K562 (cell line): Measurements from ENCODE around the gene SORCS2. TPM values are rescaled to one million over a fixed set of nuclear protein-coding genes. Genes with fewer than 3 reads are reported as not detected.

ENCODE experiments used
- ATAC-seq: fragments of 200-7000 bp; cut with Tn5 transposase; 3 replicates; pipeline ENCODE4 v1.9.1; 2020; ENCODE audit warnings: moderate library complexity
- BruUV-seq: library from RNA; stranded (reverse); fragments of 400-500 nt; replicated peaks from 2 replicates; lab custom pipeline; 2021; lab: Mats Ljungman, UMichigan
- CTCF ChIA-PET: fragments of 300-600 bp; formaldehyde crosslinking; extraction: SDS; loops from one replicate; lab custom pipeline; 2021; ENCODE audit warnings: low intra/inter-chr PET ratio; lab: Yijun Ruan, JAX
- POLR2A ChIA-PET: fragments of 300-600, 350-650 bp; sonication (Branson Sonifier 250); formaldehyde crosslinking; extraction: SDS; loops from one replicate; lab custom pipeline; 2021; ENCODE audit warnings: antibody characterized with exemption, inconsistent platforms; lab: Yijun Ruan, JAX
- DNase-seq, 4 experiments: peaks; one replicate each; pipeline versions ENCODE4 v3.0.0 to v3.0.0-alpha.2; 2011 to 2018; ENCODE audit warnings: low spot score in 3 of 4, mixed read lengths in 3 of 4; ENCODE audit errors: extremely low read depth in 1 of 4
- FAIRE-seq: peaks from 2 replicates; lab custom pipeline; 2011; peaks lifted over from hg19 to GRCh38; lab: Jason Lieb, UNC
- H2AFZ ChIP-seq: 2 replicates; pipeline ENCODE4 v1.6.0; 2011; ENCODE audit warnings: low read depth, low read length, control low read depth, inconsistent platforms
- H3K27ac ChIP-seq: fragments of 200-600 bp; 3 replicates; pipeline ENCODE4 v1.8.0; 2011; ENCODE audit warnings: low read depth, mild to moderate bottlenecking, control low read depth, inconsistent platforms, low read length, moderate library complexity, mixed read lengths; ENCODE audit errors: extremely low read depth
- H3K27me3 ChIP-seq, 2 experiments: fragments of 300-600 bp in 1 of 2; 2 replicates in 1 of 2; 3 replicates in 1 of 2; pipeline versions ENCODE4 v1.6.0 to v1.8.0; 2011; ENCODE audit warnings: inconsistent platforms in 2 of 2, low read length in 2 of 2, mild to moderate bottlenecking in 1 of 2, mixed read lengths in 1 of 2, moderate library complexity in 1 of 2; ENCODE audit not compliant: control insufficient read depth in 2 of 2, insufficient read depth in 2 of 2
- H3K36me3 ChIP-seq: fragments of 300-600 bp; 3 replicates; pipeline ENCODE4 v1.8.0; 2011; ENCODE audit warnings: mild to moderate bottlenecking, low read length, inconsistent platforms; ENCODE audit not compliant: control insufficient read depth, insufficient read depth
- H3K4me1 ChIP-seq, 2 experiments: fragments of 200-600 bp in 1 of 2; replicated peaks in 1 of 2; 2 replicates in 1 of 2; 3 replicates in 1 of 2; pipeline versions ENCODE4 v1.5.1 to v1.8.0; 2011; ENCODE audit warnings: inconsistent platforms in 2 of 2, low read length in 2 of 2, mild to moderate bottlenecking in 1 of 2, mixed read lengths in 1 of 2, moderate library complexity in 1 of 2; ENCODE audit not compliant: control insufficient read depth in 2 of 2, insufficient read depth in 2 of 2
- H3K4me2 ChIP-seq: 2 replicates; pipeline ENCODE4 v1.6.1; 2011; ENCODE audit warnings: low read length, control low read depth, inconsistent platforms, mixed read lengths; ENCODE audit not compliant: insufficient read depth
- H3K4me3 ChIP-seq: fragments of 200-600 bp; sonication (generic), shearing (Covaris generic); 2 replicates; pipeline ENCODE4 v1.5.1; 2016; ENCODE audit warnings: control low read depth, inconsistent platforms
- H3K79me2 ChIP-seq: fragments of 200-600 bp; 3 replicates; pipeline ENCODE4 v1.8.0; 2011; ENCODE audit warnings: low read length, inconsistent platforms; ENCODE audit not compliant: control insufficient read depth, insufficient read depth
- H3K9ac ChIP-seq, 2 experiments: 2 replicates each; pipeline versions ENCODE4 v1.6.0 to v1.6.1; 2011; ENCODE audit warnings: low read depth in 2 of 2, low read length in 2 of 2, control low read depth in 1 of 2, inconsistent platforms in 1 of 2, mild to moderate bottlenecking in 1 of 2, mixed read lengths in 1 of 2; ENCODE audit not compliant: insufficient read depth in 1 of 2
- H3K9me1 ChIP-seq: one replicate; pipeline ENCODE4 v1.6.0; 2011; ENCODE audit warnings: inconsistent platforms, mild to moderate bottlenecking, low read length, moderate library complexity; ENCODE audit not compliant: control insufficient read depth, insufficient read depth
- H3K9me3 ChIP-seq: replicated peaks from 2 replicates; pipeline ENCODE4 v1.5.1; 2011; ENCODE audit warnings: low read depth, low read length, inconsistent platforms; ENCODE audit not compliant: control insufficient read depth, insufficient read depth
- H4K20me1 ChIP-seq: replicated peaks from 2 replicates; pipeline ENCODE4 v1.6.1; 2011; ENCODE audit warnings: low read length, inconsistent platforms, mixed read lengths; ENCODE audit not compliant: control insufficient read depth, insufficient read depth
- HES1 ChIP-seq: fragments of 450-650 bp; IDR thresholded peaks from 2 replicates; pipeline ENCODE4 v1.6.1; 2016; ENCODE audit warnings: low read depth, mild to moderate bottlenecking, moderate library complexity
- HOXB6 ChIP-seq: fragments of 250-450 bp; sonication (Bioruptor Pico); IDR thresholded peaks from 2 replicates; pipeline ENCODE4 v1.5.1; 2022; ENCODE audit warnings: mild to moderate bottlenecking, borderline replicate concordance
- MTA3 ChIP-seq: fragments of 450-650 bp; formaldehyde crosslinking; IDR thresholded peaks from 2 replicates; pipeline ENCODE4 v1.6.1; 2017; ENCODE audit warnings: mild to moderate bottlenecking, borderline replicate concordance
- PHF8 ChIP-seq: fragments of 200-600 bp; sonication (generic); IDR thresholded peaks from 2 replicates; pipeline ENCODE4 v1.6.1; 2012; ENCODE audit warnings: mixed run types, mild to moderate bottlenecking, inconsistent platforms, low read length, moderate library complexity, borderline replicate concordance
- PKNOX1 ChIP-seq: fragments of 450-650 bp; IDR thresholded peaks from 2 replicates; pipeline ENCODE4 v1.6.1; 2016
- POLR2AphosphoS2 ChIP-seq: IDR thresholded peaks from 2 replicates; pipeline ENCODE4 v1.6.1; 2012; ENCODE audit warnings: low read length, improper control_type of control experiment
- RFX7 ChIP-seq: fragments of 250-450 bp; sonication (Bioruptor Pico); IDR thresholded peaks from 2 replicates; pipeline ENCODE4 v1.5.1; 2021; ENCODE audit warnings: mild to moderate bottlenecking
- ZFX ChIP-seq: sonication (generic); formaldehyde crosslinking; IDR thresholded peaks from 2 replicates; pipeline ENCODE4 v1.8.0; 2022; ENCODE audit warnings: mild to moderate bottlenecking, missing genetic modification reagents, moderate library complexity
- WGBS: fragments of 100-300 bp; shearing (Covaris generic); methylation state at CpG from one replicate; pipeline ENCODE4 v1.1.6; 2016; ENCODE audit warnings: low coverage, mixed read lengths; ENCODE audit not compliant: insufficient coverage; ENCODE audit errors: missing lambda C conversion rate; 5-methylcytosine and 5-hydroxymethylcytosine counted together
- in situ Hi-C: fragments of 300-500 bp; cut with MboI; formaldehyde crosslinking; loops from 4 replicates; pipeline ENCODE4 v1.15.0; 2018; ENCODE audit warnings: inconsistent platforms, mixed read lengths
- intact Hi-C: fragments of 100-400 bp; cut with micrococcal nuclease; formaldehyde crosslinking; loops from 2 replicates; pipeline ENCODE4 v1.14.2; 2022
- polyA plus RNA-seq, 8 experiments: library from polyadenylated mRNA; depleted of rRNA in 4 of 8; stranded (reverse) in 5 of 8; unstranded in 3 of 8; fragments of >200 nt; fragmentation: Nextera tagmentation in 2 of 8; fragmentation: Illumina TruSeq in 1 of 8; extraction: Ambion mirVana in 2 of 8; extraction: Trizol in 1 of 8; gene quantifications; 2 replicates each; pipeline versions ENCODE4 v1.2.1 to v1.2.3, GENCODE V29; 2011 to 2014; ENCODE audit warnings: inconsistent platforms in 1 of 8, missing spikeins in 1 of 8
- total RNA-seq, 7 experiments: library from RNA; depleted of rRNA in 6 of 7; stranded (reverse); fragments of >200 nt in 6 of 7; fragmentation: Illumina TruSeq in 2 of 7; extraction: Trizol in 2 of 7; gene quantifications; 2 replicates each; pipeline versions ENCODE4 v1.2.1 to v1.2.3, GENCODE V29; 2011 to 2021; ENCODE audit warnings: low replicate concordance in 1 of 7

Gene SORCS2
- total and polyA plus RNA-seq, 9 of the 15 experiments (the other 6 are each of a cell fraction or from before 2014, with no cell fraction given), result not detected

- TF ChIP-seq MTA3, result no peak
- TF ChIP-seq HOXB6 (CRISPR knock-in tag), result no peak
- TF ChIP-seq PHF8, result no peak
- no peak for TF ChIP-seq HES1
- TF ChIP-seq, all 486 proteins: peak for 0
These were observed 234.3 kb downstream of the SORCS2 start (continued) for GRCh38 chr4:7426525-7427171.

GRCh38 chr4:7427361-7427760 lies 235.0 kb downstream of the SORCS2 start:
- intact Hi-C loops (no loop called here), in situ Hi-C loops (no loop called here)
- TF ChIP-seq ZFX, result no peak
- TF ChIP-seq POLR2AphosphoS2, result no peak
- TF ChIP-seq PKNOX1, result no peak
- no peak for TF ChIP-seq RFX7 (CRISPR knock-in tag)
- Histone ChIP-seq H3K36me3 (no peaks in the 10 kb centered on the region), H3K27ac (no peak overlapping the region), H3K27me3 (peaks cover 0 to 73% of the 10 kb centered on the region in 2 experiments; a peak in 3 of 5 replicates), H4K20me1 (peaks cover 4% of the 10 kb centered on the region; the same call in 1 of the 2 replicates), H3K9me3 (no peaks in the 10 kb centered on the region), H3K9ac (no peak overlapping the region), H3K4me2 (no peak overlapping the region), H3K79me2 (no peaks in the 10 kb centered on the region), H3K4me3 (no peak overlapping the region), H2AFZ (no peak overlapping the region), H3K4me1 (no peaks in the 10 kb centered on the region), H3K9me1 (no peaks in the 10 kb centered on the region)
- 0% methylated on average over 7 of the region's 10 CpGs for WGBS
- DNase-seq, result no peak
- POLR2A ChIA-PET, result no interaction called here
- CTCF ChIA-PET, result no interaction called here
- no peak for ATAC-seq
- no peak for FAIRE-seq
- BruUV-seq, result no TSS peak
